ENCODE data around the gene LRMDA.

Gene LRMDA

DNA sequence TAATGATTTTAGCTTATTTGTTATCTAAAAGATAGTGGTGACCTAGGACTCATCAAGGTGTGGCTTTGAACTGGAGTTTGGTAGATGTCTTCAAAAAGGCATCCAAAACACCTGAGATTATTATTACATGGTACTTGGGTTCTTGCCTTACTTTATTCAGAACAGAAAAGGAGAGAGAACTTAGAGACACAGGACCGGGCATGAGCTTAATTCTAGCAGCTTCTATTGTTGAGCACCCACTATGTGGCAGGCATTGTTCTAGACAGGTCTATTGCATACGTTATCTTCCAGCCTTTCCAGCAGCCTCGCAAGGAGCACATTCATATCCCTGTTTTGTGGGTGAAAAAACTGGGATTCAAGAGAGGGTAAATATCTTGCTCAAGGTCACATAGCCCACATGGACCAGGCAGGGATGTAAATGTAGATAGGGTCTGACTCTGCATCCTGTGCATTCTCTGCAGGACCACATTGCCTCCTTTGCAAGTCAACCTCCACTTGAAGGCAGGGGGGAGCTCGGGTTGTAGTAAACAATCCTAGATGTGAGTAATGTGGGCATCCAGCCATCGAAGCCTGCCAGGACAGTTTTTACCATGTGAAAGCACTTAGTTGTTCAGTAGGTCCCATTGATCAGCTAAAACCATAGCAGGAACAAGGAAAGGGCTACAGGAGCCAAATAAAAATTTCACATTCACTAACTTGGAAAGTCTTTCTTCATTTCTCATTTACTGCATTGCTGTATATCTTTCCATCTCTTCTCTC lies 551.4 kb downstream of the LRMDA start:
- Histone ChIP-seq H3F3A (ENCODE audit: insufficient read depth) (no peaks in the 10 kb centered on the region), H3K36me3 (ENCODE audit: low read length) (no peaks in the 10 kb centered on the region), H3K9me2 (replicated peaks; ENCODE audit: insufficient read depth, low read length) (no peaks in the 10 kb centered on the region), H2AFZ (ENCODE audit: low read depth, low read length, severe bottlenecking) (no peak overlapping the region), H3K9me3 (ENCODE audit: insufficient read depth, low read length) (no peaks in the 10 kb centered on the region), H3K4me3 (ENCODE audit: insufficient read depth, low read length, poor library complexity, severe bottlenecking) (no peak overlapping the region), H3K4me2 (ENCODE audit: low read depth, low read length, poor library complexity, severe bottlenecking) (no peak overlapping the region), H3K27ac (ENCODE audit: low read depth, low read length) (no peak overlapping the region), H3K27me3 (ENCODE audit: low read length) (no peaks in the 10 kb centered on the region), H4K20me1 (ENCODE audit: low read depth, low read length) (no peaks in the 10 kb centered on the region), H3K9ac (ENCODE audit: low read length) (no peak overlapping the region), H3K79me2 (ENCODE audit: insufficient read depth, low read length) (no peaks in the 10 kb centered on the region)
- no peak for TF ChIP-seq EZH2phosphoT487 (conservative IDR thresholded peaks at IDR 0.05; ENCODE audit: low read length)
- TF ChIP-seq, protein P1, sequence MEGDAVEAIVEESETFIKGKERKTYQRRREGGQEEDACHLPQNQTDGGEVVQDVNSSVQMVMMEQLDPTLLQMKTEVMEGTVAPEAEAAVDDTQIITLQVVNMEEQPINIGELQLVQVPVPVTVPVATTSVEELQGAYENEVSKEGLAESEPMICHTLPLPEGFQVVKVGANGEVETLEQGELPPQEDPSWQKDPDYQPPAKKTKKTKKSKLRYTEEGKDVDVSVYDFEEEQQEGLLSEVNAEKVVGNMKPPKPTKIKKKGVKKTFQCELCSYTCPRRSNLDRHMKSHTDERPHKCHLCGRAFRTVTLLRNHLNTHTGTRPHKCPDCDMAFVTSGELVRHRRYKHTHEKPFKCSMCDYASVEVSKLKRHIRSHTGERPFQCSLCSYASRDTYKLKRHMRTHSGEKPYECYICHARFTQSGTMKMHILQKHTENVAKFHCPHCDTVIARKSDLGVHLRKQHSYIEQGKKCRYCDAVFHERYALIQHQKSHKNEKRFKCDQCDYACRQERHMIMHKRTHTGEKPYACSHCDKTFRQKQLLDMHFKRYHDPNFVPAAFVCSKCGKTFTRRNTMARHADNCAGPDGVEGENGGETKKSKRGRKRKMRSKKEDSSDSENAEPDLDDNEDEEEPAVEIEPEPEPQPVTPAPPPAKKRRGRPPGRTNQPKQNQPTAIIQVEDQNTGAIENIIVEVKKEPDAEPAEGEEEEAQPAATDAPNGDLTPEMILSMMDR (IDR thresholded peaks at IDR 0.05; ENCODE audit: insufficient read depth, low read length, poor library complexity, severe bottlenecking): no peak

DNA sequence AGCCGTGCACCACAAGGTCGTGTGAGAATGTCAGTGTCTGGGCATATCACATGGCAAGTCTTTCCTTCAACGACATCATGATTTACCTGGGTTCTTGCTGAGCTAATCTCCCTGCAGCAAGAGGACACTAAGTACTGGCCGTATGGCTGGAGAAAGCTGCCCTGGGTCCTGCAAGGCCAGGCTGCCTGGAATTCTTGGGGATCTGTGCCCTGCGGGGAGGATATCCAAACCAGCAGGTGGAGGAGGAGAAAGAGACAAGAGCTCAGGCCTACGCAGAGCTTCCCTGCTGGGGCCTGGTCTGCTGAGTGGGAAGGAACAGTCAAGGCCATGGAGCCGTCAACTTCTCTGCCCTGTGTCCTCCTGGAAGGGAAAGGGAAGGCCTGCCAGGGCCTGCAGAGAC lies 552.6 kb downstream of the LRMDA start:
- Histone ChIP-seq H3K9me2 (replicated peaks; ENCODE audit: insufficient read depth, low read length) (no peaks in the 10 kb centered on the region), H3K36me3 (ENCODE audit: low read length) (no peaks in the 10 kb centered on the region), H3K79me2 (ENCODE audit: insufficient read depth, low read length) (no peaks in the 10 kb centered on the region), H3K9ac (ENCODE audit: low read length) (no peak overlapping the region), H3K4me2 (ENCODE audit: low read depth, low read length, poor library complexity, severe bottlenecking) (no peak overlapping the region), H4K20me1 (ENCODE audit: low read depth, low read length) (no peaks in the 10 kb centered on the region), H3K9me3 (ENCODE audit: insufficient read depth, low read length) (no peaks in the 10 kb centered on the region), H3K27me3 (ENCODE audit: low read length) (no peaks in the 10 kb centered on the region), H3F3A (ENCODE audit: insufficient read depth) (no peaks in the 10 kb centered on the region), H3K4me3 (ENCODE audit: insufficient read depth, low read length, poor library complexity, severe bottlenecking) (no peak overlapping the region), H2AFZ (ENCODE audit: low read depth, low read length, severe bottlenecking) (no peak overlapping the region), H3K27ac (ENCODE audit: low read depth, low read length) (no peak overlapping the region)
- TF ChIP-seq, protein P1 (IDR thresholded peaks at IDR 0.05; ENCODE audit: insufficient read depth, low read length, poor library complexity, severe bottlenecking): no peak
- TF ChIP-seq EZH2phosphoT487 (conservative IDR thresholded peaks at IDR 0.05; ENCODE audit: low read length): no peak

DNA sequence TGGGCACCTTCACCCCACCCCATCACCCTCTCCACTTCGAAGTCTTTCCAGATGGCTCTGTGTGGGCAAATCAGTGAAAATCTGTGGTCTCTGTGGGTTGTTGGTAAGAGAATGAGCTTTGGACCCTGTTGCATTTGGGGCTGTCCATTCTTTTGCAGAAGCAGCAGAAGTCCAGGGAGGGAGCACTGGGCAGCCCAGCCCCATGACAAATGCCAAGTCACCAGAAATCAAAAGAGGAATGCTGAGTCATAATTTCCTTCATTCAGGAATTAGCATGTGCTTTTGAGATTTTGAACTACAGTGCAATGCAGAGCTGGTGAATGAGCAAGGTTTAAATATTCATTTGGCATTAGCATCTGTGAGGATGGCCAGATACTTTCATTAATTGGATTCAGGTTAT lies 556.2 kb downstream of the LRMDA start:
- Histone ChIP-seq H3K9me3 (ENCODE audit: insufficient read depth, low read length) (no peaks in the 10 kb centered on the region), H3K4me2 (ENCODE audit: low read depth, low read length, poor library complexity, severe bottlenecking) (no peak overlapping the region), H3K27ac (ENCODE audit: low read depth, low read length) (no peak overlapping the region), H3K79me2 (ENCODE audit: insufficient read depth, low read length) (no peaks in the 10 kb centered on the region), H3K9ac (ENCODE audit: low read length) (no peak overlapping the region), H3K9me2 (replicated peaks; ENCODE audit: insufficient read depth, low read length) (no peaks in the 10 kb centered on the region), H3K27me3 (ENCODE audit: low read length) (no peaks in the 10 kb centered on the region), H3K36me3 (ENCODE audit: low read length) (no peaks in the 10 kb centered on the region), H4K20me1 (ENCODE audit: low read depth, low read length) (no peaks in the 10 kb centered on the region), H3F3A (ENCODE audit: insufficient read depth) (no peaks in the 10 kb centered on the region), H2AFZ (ENCODE audit: low read depth, low read length, severe bottlenecking) (no peak overlapping the region), H3K4me3 (ENCODE audit: insufficient read depth, low read length, poor library complexity, severe bottlenecking) (no peak overlapping the region)
- TF ChIP-seq, protein P1 (IDR thresholded peaks at IDR 0.05; ENCODE audit: insufficient read depth, low read length, poor library complexity, severe bottlenecking): no peak
- TF ChIP-seq EZH2phosphoT487 (conservative IDR thresholded peaks at IDR 0.05; ENCODE audit: low read length): no peak

Measured in SU-DHL-6 (cell line).